SK-N-SH (cell line): Measurements from ENCODE around the gene COL28A1. TPM values are rescaled to one million over a fixed set of nuclear protein-coding genes. Genes with fewer than 3 reads are reported as not detected.

Experiments
- CTCF ChIA-PET: fragments of 300-600, 350-600 bp; formaldehyde crosslinking; extraction: SDS; loops from one replicate; lab custom pipeline; 2021; lab: Yijun Ruan, JAX
- POLR2A ChIA-PET: fragments of 350-600 bp; sonication (Branson Sonifier 250); formaldehyde crosslinking; extraction: SDS; loops from one replicate; lab custom pipeline; 2020; ENCODE audit warnings: antibody characterized with exemption, inconsistent platforms; lab: Yijun Ruan, JAX
- DNase-seq: peaks from one replicate; pipeline ENCODE4 v3.0.0; 2012
- H2AFZ ChIP-seq: fragments of 200-600 bp; sonication (generic); 2 replicates; pipeline ENCODE4 v1.8.1; 2016; ENCODE audit warnings: antibody characterized with exemption, mild to moderate bottlenecking, low read depth
- H3F3A ChIP-seq: fragments of 200-600 bp; sonication (generic); replicated peaks from 2 replicates; pipeline ENCODE3; 2016; ENCODE audit warnings: antibody characterized with exemption, mild to moderate bottlenecking; ENCODE audit not compliant: insufficient read depth
- H3K27ac ChIP-seq, 2 experiments: fragments of 200-500 bp in 1 of 2; fragments of 200-600 bp in 1 of 2; sonication (Bioruptor generic) in 1 of 2; sonication (generic), shearing (Covaris generic) in 1 of 2; 2 replicates each; pipeline versions ENCODE4 v1.5.1 to v1.6.1; 2014 to 2016; ENCODE audit warnings: low read depth in 2 of 2, inconsistent platforms in 1 of 2, low read length in 1 of 2, mild to moderate bottlenecking in 1 of 2, mixed read lengths in 1 of 2
- H3K27me3 ChIP-seq: fragments of 200-600 bp; sonication (generic), shearing (Covaris generic); 2 replicates; pipeline ENCODE4 v1.6.1; 2016; ENCODE audit warnings: mixed run types; ENCODE audit not compliant: insufficient read depth
- H3K36me3 ChIP-seq, 2 experiments: fragments of 200-500 bp in 1 of 2; fragments of 200-600 bp in 1 of 2; sonication (Bioruptor generic) in 1 of 2; sonication (generic) in 1 of 2; replicated peaks in 1 of 2; 2 replicates each; pipeline versions ENCODE3 to v1.5.1; 2014 to 2016; ENCODE audit warnings: low read length in 1 of 2, mild to moderate bottlenecking in 1 of 2; ENCODE audit not compliant: insufficient read depth in 2 of 2, control insufficient read depth in 1 of 2
- H3K4me1 ChIP-seq, 2 experiments: fragments of 200-500 bp in 1 of 2; fragments of 200-600 bp in 1 of 2; sonication (Bioruptor generic) in 1 of 2; sonication (generic), shearing (Covaris generic) in 1 of 2; 2 replicates each; pipeline versions ENCODE4 v1.5.1 to v1.6.1; 2014 to 2016; ENCODE audit warnings: low read depth in 1 of 2, low read length in 1 of 2, mixed run types in 1 of 2; ENCODE audit not compliant: insufficient read depth in 2 of 2, control insufficient read depth in 1 of 2
- H3K4me2 ChIP-seq: fragments of 200-600 bp; sonication (generic), shearing (Covaris generic); 2 replicates; pipeline ENCODE4 v1.6.1; 2017; ENCODE audit warnings: mixed run types
- H3K4me3 ChIP-seq, 2 experiments: fragments of 200-500 bp in 1 of 2; fragments of 200-600 bp in 1 of 2; sonication (Bioruptor generic) in 1 of 2; sonication (generic), shearing (Covaris generic) in 1 of 2; 2 replicates each; pipeline versions ENCODE4 v1.5.1 to v1.8.1; 2014 to 2016; ENCODE audit warnings: low read depth in 2 of 2, inconsistent platforms in 1 of 2, low read length in 1 of 2, mild to moderate bottlenecking in 1 of 2, mixed read lengths in 1 of 2, moderate library complexity in 1 of 2
- H3K79me2 ChIP-seq: fragments of 200-600 bp; sonication (generic); 2 replicates; pipeline ENCODE4 v1.8.1; 2017; ENCODE audit warnings: mild to moderate bottlenecking; ENCODE audit not compliant: insufficient read depth
- H3K9ac ChIP-seq: fragments of 200-600 bp; sonication (generic); 2 replicates; pipeline ENCODE4 v1.6.1; 2017; ENCODE audit warnings: mixed run types
- H3K9me2 ChIP-seq: fragments of 200-600 bp; sonication (generic); 2 replicates; pipeline ENCODE4 v1.6.1; 2017; ENCODE audit warnings: mixed run types
- H3K9me3 ChIP-seq: fragments of 200-600 bp; sonication (generic); 2 replicates; pipeline ENCODE4 v1.6.1; 2017; ENCODE audit warnings: mixed run types, mild to moderate bottlenecking, moderate library complexity
- H4K20me1 ChIP-seq: fragments of 200-600 bp; sonication (generic); 2 replicates; pipeline ENCODE4 v1.6.1; 2017; ENCODE audit warnings: mild to moderate bottlenecking, mixed run types; ENCODE audit not compliant: insufficient read depth
- EP300 ChIP-seq, 2 experiments: IDR thresholded peaks; 2 replicates each; pipeline versions ENCODE4 v1.4.0 to v1.6.1; 2012; ENCODE audit warnings: borderline replicate concordance in 1 of 2, low read depth in 1 of 2, low read length in 1 of 2
- FOSL2 ChIP-seq: IDR thresholded peaks from 2 replicates; pipeline ENCODE4 v1.4.0; 2012; ENCODE audit warnings: low read depth, mild to moderate bottlenecking, moderate library complexity, borderline replicate concordance
- FOXJ3 ChIP-seq: sonication (generic); formaldehyde crosslinking; IDR thresholded peaks from 2 replicates; pipeline ENCODE4 v1.5.1; 2020; ENCODE audit warnings: mild to moderate bottlenecking, missing genetic modification reagents
- GABPA ChIP-seq: IDR thresholded peaks from 2 replicates; pipeline ENCODE4 v1.4.0; 2012; ENCODE audit warnings: low read depth, mild to moderate bottlenecking
- JUND ChIP-seq: IDR thresholded peaks from 2 replicates; pipeline ENCODE4 v1.4.0; 2012
- MXI1 ChIP-seq: IDR thresholded peaks from 2 replicates; pipeline ENCODE4 v1.6.1; 2012; ENCODE audit warnings: mild to moderate bottlenecking, low read depth, low read length, improper control_type of control experiment
- NRF1 ChIP-seq: IDR thresholded peaks from 2 replicates; pipeline ENCODE4 v1.6.1; 2012; ENCODE audit warnings: low read depth, mild to moderate bottlenecking, low read length
- POLR2AphosphoS5 ChIP-seq: IDR thresholded peaks from 2 replicates; pipeline ENCODE4 v1.6.1; 2012; ENCODE audit warnings: low read depth, low read length
- RAD21 ChIP-seq: IDR thresholded peaks from 2 replicates; pipeline ENCODE4 v1.6.1; 2012; ENCODE audit warnings: mild to moderate bottlenecking, low read length
- RFX5 ChIP-seq: IDR thresholded peaks from 2 replicates; pipeline ENCODE4 v1.6.1; 2012; ENCODE audit warnings: mild to moderate bottlenecking, improper control_type of control experiment, low read length
- RXRA ChIP-seq: IDR thresholded peaks from 2 replicates; pipeline ENCODE4 v1.4.0; 2012; ENCODE audit warnings: low read depth, mild to moderate bottlenecking, borderline replicate concordance
- SIN3A ChIP-seq: IDR thresholded peaks from 2 replicates; pipeline ENCODE4 v1.6.1; 2012; ENCODE audit warnings: low read depth, mild to moderate bottlenecking, low read length, moderate library complexity, borderline replicate concordance
- WGBS: methylation state at CpG from one replicate; pipeline ENCODE4 v1.1.6; 2017; ENCODE audit warnings: low lambda C conversion rate; 5-methylcytosine and 5-hydroxymethylcytosine counted together
- polyA plus RNA-seq, 3 experiments: library from polyadenylated mRNA; depleted of rRNA; stranded (reverse); fragments of >200 nt; gene quantifications; 2 replicates each; pipeline ENCODE4 v1.2.3, GENCODE V29; 2012
- TF ChIP-seq, protein P1 (sequence below): fragments of 150-350 bp; IDR thresholded peaks from 2 replicates; pipeline ENCODE4 v1.6.1; 2016; ENCODE audit warnings: mild to moderate bottlenecking, low read depth, low read length
- TF ChIP-seq, protein P2 (sequence below): IDR thresholded peaks from 2 replicates; pipeline ENCODE4; 2012
- TF ChIP-seq, protein P3 (sequence below): IDR thresholded peaks from 2 replicates; pipeline ENCODE4 v1.4.0; 2012; ENCODE audit warnings: low read depth, borderline replicate concordance
- TF ChIP-seq, protein P4 (sequence below): fragments of 150-350 bp; IDR thresholded peaks from 2 replicates; pipeline ENCODE4 v1.6.1; 2017; ENCODE audit warnings: antibody characterized with exemption, low read length, low read depth, borderline replicate concordance

The COL28A1 gene
- polyA plus RNA-seq, 1 of the 3 experiments (the other 2 are of a cell fraction) = not detected

DNA sequence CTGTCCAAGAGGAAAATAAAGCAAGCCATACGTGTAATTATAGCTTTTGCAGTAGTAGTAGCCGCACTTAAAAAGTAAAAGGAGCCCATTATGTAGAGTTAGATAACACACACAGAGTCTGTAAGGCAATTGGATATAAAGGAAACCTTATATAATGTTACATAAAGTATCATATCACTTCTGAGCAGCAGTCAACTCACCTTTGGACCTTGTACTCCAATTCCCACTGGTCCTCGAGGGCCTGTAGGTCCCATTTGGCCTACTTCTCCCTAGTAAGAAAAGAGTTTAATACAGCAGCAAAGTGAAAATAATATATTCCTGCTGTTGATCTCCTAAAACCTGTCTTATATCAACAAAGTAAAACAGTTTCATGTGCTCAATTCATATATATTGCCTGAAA is 83.6 kb downstream of the COL28A1 start:
- Histone ChIP-seq H4K20me1 (no peaks in the 10 kb centered on the region), H3K27me3 (no peaks in the 10 kb centered on the region), H3K79me2 (no peaks in the 10 kb centered on the region), H3K9me3 (peaks cover 25% of the 10 kb centered on the region), H3F3A (no peaks in the 10 kb centered on the region), H3K9ac (no peak overlapping the region), H3K4me3 (no peak overlapping the region), H3K36me3 (peaks cover 0 to 3% of the 10 kb centered on the region in 2 experiments), H3K9me2 (0 out of 2 replicates have a peak, but pooled peaks cover 2% of the 10 kb centered on the region), H2AFZ (no peak overlapping the region), H3K4me1 (no peaks in the 10 kb centered on the region), H3K4me2 (no peak overlapping the region), H3K27ac (no peak overlapping the region)
- DNase-seq = no peak
- CTCF ChIA-PET = interaction anchor here (1.2 kb wide), 1 partner anchor 10 kb away, joined by 3 read pairs; no protein-coding TSS in a partner anchor
- no peak for TF ChIP-seq JUND
- TF ChIP-seq MXI1 = no peak
- TF ChIP-seq, protein P1, sequence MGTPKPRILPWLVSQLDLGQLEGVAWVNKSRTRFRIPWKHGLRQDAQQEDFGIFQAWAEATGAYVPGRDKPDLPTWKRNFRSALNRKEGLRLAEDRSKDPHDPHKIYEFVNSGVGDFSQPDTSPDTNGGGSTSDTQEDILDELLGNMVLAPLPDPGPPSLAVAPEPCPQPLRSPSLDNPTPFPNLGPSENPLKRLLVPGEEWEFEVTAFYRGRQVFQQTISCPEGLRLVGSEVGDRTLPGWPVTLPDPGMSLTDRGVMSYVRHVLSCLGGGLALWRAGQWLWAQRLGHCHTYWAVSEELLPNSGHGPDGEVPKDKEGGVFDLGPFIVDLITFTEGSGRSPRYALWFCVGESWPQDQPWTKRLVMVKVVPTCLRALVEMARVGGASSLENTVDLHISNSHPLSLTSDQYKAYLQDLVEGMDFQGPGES = no peak
- TF ChIP-seq, protein P2, sequence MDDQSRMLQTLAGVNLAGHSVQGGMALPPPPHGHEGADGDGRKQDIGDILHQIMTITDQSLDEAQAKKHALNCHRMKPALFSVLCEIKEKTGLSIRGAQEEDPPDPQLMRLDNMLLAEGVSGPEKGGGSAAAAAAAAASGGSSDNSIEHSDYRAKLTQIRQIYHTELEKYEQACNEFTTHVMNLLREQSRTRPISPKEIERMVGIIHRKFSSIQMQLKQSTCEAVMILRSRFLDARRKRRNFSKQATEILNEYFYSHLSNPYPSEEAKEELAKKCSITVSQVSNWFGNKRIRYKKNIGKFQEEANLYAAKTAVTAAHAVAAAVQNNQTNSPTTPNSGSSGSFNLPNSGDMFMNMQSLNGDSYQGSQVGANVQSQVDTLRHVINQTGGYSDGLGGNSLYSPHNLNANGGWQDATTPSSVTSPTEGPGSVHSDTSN = no peak
- no peak for TF ChIP-seq SIN3A
- TF ChIP-seq RAD21 = no peak
- TF ChIP-seq, protein P3, sequence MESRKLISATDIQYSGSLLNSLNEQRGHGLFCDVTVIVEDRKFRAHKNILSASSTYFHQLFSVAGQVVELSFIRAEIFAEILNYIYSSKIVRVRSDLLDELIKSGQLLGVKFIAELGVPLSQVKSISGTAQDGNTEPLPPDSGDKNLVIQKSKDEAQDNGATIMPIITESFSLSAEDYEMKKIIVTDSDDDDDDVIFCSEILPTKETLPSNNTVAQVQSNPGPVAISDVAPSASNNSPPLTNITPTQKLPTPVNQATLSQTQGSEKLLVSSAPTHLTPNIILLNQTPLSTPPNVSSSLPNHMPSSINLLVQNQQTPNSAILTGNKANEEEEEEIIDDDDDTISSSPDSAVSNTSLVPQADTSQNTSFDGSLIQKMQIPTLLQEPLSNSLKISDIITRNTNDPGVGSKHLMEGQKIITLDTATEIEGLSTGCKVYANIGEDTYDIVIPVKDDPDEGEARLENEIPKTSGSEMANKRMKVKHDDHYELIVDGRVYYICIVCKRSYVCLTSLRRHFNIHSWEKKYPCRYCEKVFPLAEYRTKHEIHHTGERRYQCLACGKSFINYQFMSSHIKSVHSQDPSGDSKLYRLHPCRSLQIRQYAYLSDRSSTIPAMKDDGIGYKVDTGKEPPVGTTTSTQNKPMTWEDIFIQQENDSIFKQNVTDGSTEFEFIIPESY = no peak
- TF ChIP-seq POLR2AphosphoS5 = no peak
- no peak for TF ChIP-seq FOXJ3 (CRISPR knock-in tag)
- no peak for TF ChIP-seq FOSL2
- no peak for TF ChIP-seq RFX5
- WGBS = 72% methylated on average over 3 of the region's 3 CpGs
- POLR2A ChIA-PET = no interaction called here

DNA sequence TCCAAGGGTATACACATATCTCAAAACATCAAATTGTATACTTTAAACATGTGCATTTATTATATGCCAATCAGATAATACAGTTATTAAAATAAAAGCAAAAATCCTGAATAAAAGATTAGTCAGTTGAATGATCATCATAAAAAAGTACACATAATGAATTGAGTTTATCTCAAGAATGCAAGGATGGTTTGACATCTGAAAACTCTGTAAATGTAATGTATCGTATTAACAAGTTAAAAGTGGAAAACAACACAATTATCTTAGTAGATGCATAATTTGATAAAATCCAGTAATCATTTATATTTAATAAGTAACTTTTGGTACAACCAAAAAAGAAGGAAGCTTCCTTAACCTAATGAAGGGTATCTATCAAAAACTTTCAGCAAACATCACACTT is 86.6 kb downstream of the COL28A1 start:
- 54% methylated on average over 1 of the region's 1 CpG for WGBS
- Histone ChIP-seq H3K4me3 (no peak overlapping the region), H2AFZ (no peak overlapping the region), H3K4me1 (no peaks in the 10 kb centered on the region), H3K79me2 (no peaks in the 10 kb centered on the region), H3K9ac (no peak overlapping the region), H3K9me3 (peaks cover 37% of the 10 kb centered on the region), H3K9me2 (0 out of 2 replicates have a peak, but pooled peaks cover 2% of the 10 kb centered on the region), H3K36me3 (peaks cover 0 to 3% of the 10 kb centered on the region in 2 experiments), H4K20me1 (no peaks in the 10 kb centered on the region), H3F3A (no peaks in the 10 kb centered on the region), H3K27me3 (no peaks in the 10 kb centered on the region), H3K4me2 (no peak overlapping the region), H3K27ac (no peak overlapping the region)
- ChIA-PET CTCF (no interaction called here), POLR2A (no interaction called here)
- TF ChIP-seq GABPA (no peak), EP300 (IDR thresholded peaks at IDR 0.05; ENCODE audit: borderline replicate concordance in 1 of 2, low read depth in 1 of 2, low read length in 1 of 2) (no peak), RXRA (no peak), NRF1 (no peak), RFX5 (no peak)
- TF ChIP-seq, protein P4, sequence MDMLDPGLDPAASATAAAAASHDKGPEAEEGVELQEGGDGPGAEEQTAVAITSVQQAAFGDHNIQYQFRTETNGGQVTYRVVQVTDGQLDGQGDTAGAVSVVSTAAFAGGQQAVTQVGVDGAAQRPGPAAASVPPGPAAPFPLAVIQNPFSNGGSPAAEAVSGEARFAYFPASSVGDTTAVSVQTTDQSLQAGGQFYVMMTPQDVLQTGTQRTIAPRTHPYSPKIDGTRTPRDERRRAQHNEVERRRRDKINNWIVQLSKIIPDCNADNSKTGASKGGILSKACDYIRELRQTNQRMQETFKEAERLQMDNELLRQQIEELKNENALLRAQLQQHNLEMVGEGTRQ = no peak
- DNase-seq = no peak
